IMR-90 (cell line): ENCODE measurements around the gene TENM4. TPM values are rescaled to one million over a fixed set of nuclear protein-coding genes. Genes with fewer than 3 reads are reported as not detected.

Experiments
- ATAC-seq: fragments of 200-7000 bp; cut with Tn5 transposase; 2 replicates; pipeline ENCODE4 v1.9.1; 2020; ENCODE audit warnings: low read depth, mild to moderate bottlenecking, moderate library complexity
- BruUV-seq: library from RNA; stranded (reverse); fragments of 400-500 nt; replicated peaks from 2 replicates; lab custom pipeline; 2021; lab: Mats Ljungman, UMichigan
- CTCF ChIA-PET: fragments of 300-600 bp; formaldehyde crosslinking; extraction: SDS; loops from one replicate; lab custom pipeline; 2021; ENCODE audit warnings: antibody characterized with exemption; lab: Yijun Ruan, JAX
- POLR2A ChIA-PET: fragments of 300-600 bp; sonication (Branson Sonifier 250); formaldehyde crosslinking; loops from one replicate; lab custom pipeline; 2022; ENCODE audit warnings: antibody characterized with exemption; ENCODE audit not compliant: unreplicated experiment; lab: Charles Lee
- DNase-seq: peaks from one replicate; pipeline ENCODE4 v3.0.0; 2013
- H2AFZ ChIP-seq: replicated peaks from 2 replicates; pipeline ENCODE3; 2013; ENCODE audit warnings: low read length, mild to moderate bottlenecking; ENCODE audit not compliant: poor library complexity
- H2AK5ac ChIP-seq: 2 replicates; pipeline ENCODE4 v1.6.1; 2013; ENCODE audit warnings: low read depth, low read length, inconsistent platforms
- H2AK9ac ChIP-seq: replicated peaks from 2 replicates; pipeline ENCODE3; 2013; ENCODE audit warnings: mild to moderate bottlenecking, low read depth, low read length, moderate library complexity; ENCODE audit not compliant: poor library complexity
- H2BK120ac ChIP-seq: 2 replicates; pipeline ENCODE4 v1.6.1; 2013; ENCODE audit warnings: low read depth, low read length, inconsistent platforms
- H2BK15ac ChIP-seq: 3 replicates; pipeline ENCODE4 v1.6.1; 2013; ENCODE audit warnings: low read depth, low read length, inconsistent platforms
- H2BK20ac ChIP-seq: 2 replicates; pipeline ENCODE4 v1.6.1; 2013; ENCODE audit warnings: low read depth, mild to moderate bottlenecking, inconsistent platforms, low read length, moderate library complexity
- H2BK5ac ChIP-seq: 2 replicates; pipeline ENCODE4 v1.6.1; 2013; ENCODE audit warnings: mild to moderate bottlenecking, low read depth, low read length, inconsistent platforms; ENCODE audit not compliant: poor library complexity, severe bottlenecking
- H3K14ac ChIP-seq: replicated peaks from 2 replicates; pipeline ENCODE4 v1.6.1; 2013; ENCODE audit warnings: low read depth, low read length, inconsistent platforms
- H3K18ac ChIP-seq: 2 replicates; pipeline ENCODE4 v1.6.1; 2013; ENCODE audit warnings: low read depth, low read length, control low read depth
- H3K23ac ChIP-seq: 2 replicates; pipeline ENCODE4 v1.6.1; 2013; ENCODE audit warnings: low read depth, low read length, inconsistent platforms
- H3K27ac ChIP-seq: 2 replicates; pipeline ENCODE4 v1.5.1; 2013; ENCODE audit warnings: mild to moderate bottlenecking, control low read depth, low read length; ENCODE audit not compliant: insufficient read depth
- H3K27me3 ChIP-seq: 2 replicates; pipeline ENCODE4 v1.6.1; 2013; ENCODE audit warnings: low read length; ENCODE audit not compliant: control insufficient read depth, insufficient read depth
- H3K36me3 ChIP-seq: 2 replicates; pipeline ENCODE4 v1.6.1; 2013; ENCODE audit warnings: low read length, mixed read lengths; ENCODE audit not compliant: control insufficient read depth, insufficient read depth
- H3K4ac ChIP-seq: 2 replicates; pipeline ENCODE4 v1.6.1; 2013; ENCODE audit warnings: low read depth, low read length, inconsistent platforms
- H3K4me1 ChIP-seq: 2 replicates; pipeline ENCODE4 v1.6.1; 2013; ENCODE audit warnings: low read length, mixed read lengths; ENCODE audit not compliant: control insufficient read depth, insufficient read depth
- H3K4me2 ChIP-seq: 2 replicates; pipeline ENCODE4 v1.6.1; 2013; ENCODE audit warnings: low read depth, mild to moderate bottlenecking, control low read depth, low read length, moderate library complexity
- H3K4me3 ChIP-seq: 2 replicates; pipeline ENCODE4 v1.5.1; 2013; ENCODE audit warnings: low read depth, mild to moderate bottlenecking, control low read depth, low read length, moderate library complexity; ENCODE audit not compliant: insufficient read depth
- H3K56ac ChIP-seq: 2 replicates; pipeline ENCODE4 v1.6.1; 2013; ENCODE audit warnings: low read length, inconsistent platforms; ENCODE audit not compliant: insufficient read depth; ENCODE audit errors: extremely low read depth
- H3K79me1 ChIP-seq, 2 experiments: 2 replicates each; pipeline ENCODE4 v1.6.1; 2013; ENCODE audit warnings: low read length in 2 of 2, inconsistent platforms in 1 of 2, low read depth in 1 of 2
- H3K9ac ChIP-seq: 2 replicates; pipeline ENCODE4 v1.6.1; 2013; ENCODE audit warnings: low read depth, low read length, control low read depth
- H3K9me1 ChIP-seq: 2 replicates; pipeline ENCODE4 v1.6.1; 2013; ENCODE audit warnings: low read length, inconsistent platforms; ENCODE audit not compliant: insufficient read depth
- H3K9me3 ChIP-seq: 2 replicates; pipeline ENCODE4 v1.6.1; 2013; ENCODE audit warnings: low read length; ENCODE audit not compliant: control insufficient read depth, insufficient read depth
- H4K20me1 ChIP-seq: 2 replicates; pipeline ENCODE4 v1.6.1; 2013; ENCODE audit warnings: low read length, inconsistent platforms; ENCODE audit not compliant: insufficient read depth
- H4K5ac ChIP-seq: 2 replicates; pipeline ENCODE4 v1.6.1; 2013; ENCODE audit warnings: mild to moderate bottlenecking, low read depth, low read length, control low read depth
- H4K8ac ChIP-seq, 2 experiments: 2 replicates each; pipeline ENCODE4 v1.6.1; 2013; ENCODE audit warnings: low read depth in 2 of 2, low read length in 2 of 2, control low read depth in 1 of 2, inconsistent platforms in 1 of 2
- H4K91ac ChIP-seq: 2 replicates; pipeline ENCODE4 v1.6.1; 2013; ENCODE audit warnings: low read depth, low read length, inconsistent platforms; ENCODE audit not compliant: insufficient read depth
- FOS ChIP-seq: fragments of 150-350 bp; IDR thresholded peaks from 2 replicates; pipeline ENCODE4 v1.6.1; 2016; ENCODE audit warnings: low read depth, low read length
- MAFK ChIP-seq: IDR thresholded peaks from 2 replicates; pipeline ENCODE4 v1.6.1; 2012; ENCODE audit warnings: low read depth, low read length, improper control_type of control experiment
- NFE2L2 ChIP-seq: fragments of 150-350 bp; IDR thresholded peaks from 2 replicates; pipeline ENCODE4 v1.6.1; 2016; ENCODE audit warnings: low read depth, mild to moderate bottlenecking, low read length
- POLR2A ChIP-seq: IDR thresholded peaks from 2 replicates; pipeline ENCODE4 v1.6.1; 2012; ENCODE audit warnings: mild to moderate bottlenecking, low read depth, low read length
- RCOR1 ChIP-seq: IDR thresholded peaks from 2 replicates; pipeline ENCODE4 v1.6.1; 2012; ENCODE audit warnings: mild to moderate bottlenecking, low read length, improper control_type of control experiment; ENCODE audit not compliant: insufficient replicate concordance
- RFX5 ChIP-seq: IDR thresholded peaks from 2 replicates; pipeline ENCODE4 v1.8.0; 2012; ENCODE audit warnings: low read depth, mild to moderate bottlenecking, low read length, moderate library complexity
- USF2 ChIP-seq: fragments of 150-350 bp; IDR thresholded peaks from 2 replicates; pipeline ENCODE4 v1.6.1; 2017; ENCODE audit warnings: mild to moderate bottlenecking, antibody characterized with exemption, low read length, low read depth
- WGBS, 2 experiments: methylation state at CpG; one replicate each; pipeline versions ENCODE4 v1.1.5 to v1.1.7; 2013; ENCODE audit warnings: missing lambda C conversion rate in 2 of 2; ENCODE audit not compliant: insufficient read length in 1 of 2; ENCODE audit errors: extremely low coverage in 2 of 2; 5-methylcytosine and 5-hydroxymethylcytosine counted together
- dilution Hi-C: fragments of 300-500 bp; cut with HindIII; formaldehyde crosslinking; loops from one replicate; pipeline ENCODE4 v1.14.3; 2018; ENCODE audit warnings: low sequenced_read_pairs; ENCODE audit not compliant: unreplicated experiment
- in situ Hi-C: fragments of 300-500 bp; cut with MboI; formaldehyde crosslinking; loops from 3 replicates; pipeline ENCODE4 v1.14.3; 2019; ENCODE audit warnings: low sequenced_read_pairs, inconsistent platforms, mixed read lengths
- intact Hi-C: fragments of 100-400 bp; cut with micrococcal nuclease; formaldehyde crosslinking; loops from 2 replicates; pipeline ENCODE4 v1.10.0; 2022
- microRNA-seq, 2 experiments: library from miRNA; stranded (forward) in 1 of 2; unstranded in 1 of 2; fragments of 10-50 nt in 1 of 2; fragments of <30 nt in 1 of 2; gene quantifications in 1 of 2; microRNA quantifications in 1 of 2; one replicate each; pipeline versions ENCODE3 to v1.1.0; 2013 to 2020; ENCODE audit not compliant: insufficient read depth in 1 of 2, insufficient read length in 1 of 2, unreplicated experiment in 1 of 2
- polyA plus RNA-seq, 3 experiments: library from polyadenylated mRNA; depleted of rRNA; stranded (reverse); fragments of >200 nt; gene quantifications; 2 replicates each; pipeline ENCODE4 v1.2.3, GENCODE V29; 2012; ENCODE audit warnings: low replicate concordance in 1 of 3
- small RNA-seq, 5 experiments: library from RNA; depleted of rRNA; stranded (forward); fragments of <200 nt; gene quantifications; one replicate each; pipeline ENCODE3, GENCODE V24; 2012
- total RNA-seq: library from RNA; depleted of rRNA; stranded (reverse); fragments of >200 nt; gene quantifications from 2 replicates; pipeline ENCODE4 v1.2.3, GENCODE V29; 2012

The TENM4 gene
- total and polyA plus RNA-seq, 2 of the 4 experiments (the other 2 are of a cell fraction) = 7.4 to 9.0 TPM

- no peak overlapping the region for H4K8ac ChIP-seq
- H3K27me3 ChIP-seq = no peaks in the 10 kb centered on the region; the same call in none of the 2 replicates
- H3K4me3 ChIP-seq = no peak overlapping the region
- no CpG with 5 or more reads among the region's 1 CpG for WGBS, 2 experiments
- H3K9ac ChIP-seq = no peak overlapping the region
- dilution Hi-C loops = no loop called here
- no peaks in the 10 kb centered on the region for H3K79me1 ChIP-seq
- no peaks in the 10 kb centered on the region for H3K36me3 ChIP-seq
- H3K56ac ChIP-seq = no peak overlapping the region
- H2AK5ac ChIP-seq = no peak overlapping the region
- ChIA-PET CTCF (no interaction called here), POLR2A (no interaction called here)
- H3K4ac ChIP-seq = no peak overlapping the region
- TF ChIP-seq RFX5 (no peak), USF2 (no peak), NFE2L2 (no peak), RCOR1 (no peak), MAFK (no peak), FOS (no peak), POLR2A (no peak)
- H2BK120ac ChIP-seq = no peak overlapping the region
- H3K18ac ChIP-seq = no peak overlapping the region
- H2AK9ac ChIP-seq = no peak overlapping the region
- H2BK15ac ChIP-seq = no peak overlapping the region
- no peak overlapping the region for H3K4me2 ChIP-seq
- intact Hi-C loops = no loop called here
- H2AFZ ChIP-seq = no peak overlapping the region
- BruUV-seq = no TSS peak
- no peaks in the 10 kb centered on the region; the same call in 1 of the 2 replicates for H4K20me1 ChIP-seq
- H3K4me1 ChIP-seq = 0 out of 2 replicates have a peak, but pooled peaks cover 4% of the 10 kb centered on the region
- H4K91ac ChIP-seq = no peak overlapping the region
- no peak for DNase-seq
- H2BK5ac ChIP-seq = no peak overlapping the region
- H3K23ac ChIP-seq = no peak overlapping the region
- H2BK20ac ChIP-seq = no peak overlapping the region
- ATAC-seq = no peak
- H3K9me1 ChIP-seq = 0 out of 2 replicates have a peak, but pooled peaks cover 3% of the 10 kb centered on the region
- H3K9me3 ChIP-seq = no peaks in the 10 kb centered on the region
- in situ Hi-C loops = no loop called here
- H4K5ac ChIP-seq = no peak overlapping the region
- peak overlapping the region; percentile 21; the same call in 1 of the 2 replicates for H3K14ac ChIP-seq
- H3K27ac ChIP-seq = no peak overlapping the region
Observed at GRCh38 chr11:78603792-78604191, 837.0 kb downstream of the TENM4 start.

Small RNA genes lying within 50 kb of the gene (microRNA-seq; reads per million reads assigned to microRNA genes)
- 0.73 to 1.0 reads per million in 2 experiments for gene MIR5579
- 1,415 to 2,227 reads per million in 2 experiments for gene MIR708

Small RNA genes lying within 50 kb of the gene (small RNA-seq; reads per million reads assigned to genes)
- 0 to 24.9 (median 12.8) reads per million in 5 experiments for gene MIR5579
- 129 to 12,107 (median 5,303) reads per million in 5 experiments for gene MIR708
